GM18505 (cell line): ENCODE data around the gene UBE2V1.

ENCODE experiments used
- ATAC-seq: cut with Tn5 transposase; IDR thresholded peaks from one replicate; pipeline ENCODE4 v1.9.1; 2021; ENCODE audit not compliant: unreplicated experiment
- POLR2A ChIP-seq: IDR thresholded peaks from 4 replicates; pipeline ENCODE4 v1.6.1; 2011; ENCODE audit warnings: borderline replicate concordance; ENCODE audit not compliant: insufficient read depth, insufficient read length; ENCODE audit errors: extremely low read depth

Gene UBE2V1

GRCh38 chr20:50061151-50062005, 51.6 kb downstream of the UBE2V1 start:
- no peak for TF ChIP-seq POLR2A
- no peak for ATAC-seq

GRCh38 chr20:50058662-50059402, 54.1 kb downstream of the UBE2V1 start:
- no peak for ATAC-seq
- no peak for TF ChIP-seq POLR2A

GRCh38 chr20:50057714-50058053, 55.3 kb downstream of the UBE2V1 start:
- ATAC-seq: no peak
- no peak for TF ChIP-seq POLR2A

GRCh38 chr20:50056951-50057713, 55.8 kb downstream of the UBE2V1 start:
- no peak for TF ChIP-seq POLR2A
- no peak for ATAC-seq

GRCh38 chr20:50056408-50056926, 56.5 kb downstream of the UBE2V1 start:
- TF ChIP-seq POLR2A: no peak
- ATAC-seq: no peak

GRCh38 chr20:50055524-50056083, 57.3 kb downstream of the UBE2V1 start:
- ATAC-seq: no peak
- no peak for TF ChIP-seq POLR2A

- no peak for ATAC-seq
- no peak for TF ChIP-seq POLR2A
These were observed 58.1 kb downstream of the UBE2V1 start for GRCh38 chr20:50054626-50055511.

- no peak for ATAC-seq
- TF ChIP-seq POLR2A: no peak
These were observed 58.8 kb downstream of the UBE2V1 start for GRCh38 chr20:50054231-50054547.

GRCh38 chr20:50053362-50054230, 59.4 kb downstream of the UBE2V1 start:
- no peak for TF ChIP-seq POLR2A
- no peak for ATAC-seq

GRCh38 chr20:50052550-50053361, 60.2 kb downstream of the UBE2V1 start:
- TF ChIP-seq POLR2A: no peak
- ATAC-seq: no peak
